Ovary (tissue), 3 donors: Measurements from ENCODE around the gene ARHGAP45.

Experiments
- POLR2A ChIP-seq: fragments of 450-650 bp; IDR thresholded peaks from one replicate; pipeline ENCODE4 v1.6.1; 2017; ENCODE audit warnings: antibody characterized with exemption, mild to moderate bottlenecking, moderate library complexity
- TF ChIP-seq, protein P1 (sequence below), 3 donors: fragments of 450-650 bp in 2 of 3; fragments of 200-600 bp in 1 of 3; IDR thresholded peaks; one replicate each; pipeline versions ENCODE4 v1.5.1 to v1.8.0; 2016 to 2022; ENCODE audit warnings: antibody characterized with exemption in 3 of 3, mild to moderate bottlenecking in 1 of 3
- donor health status: DM: no; HTN: no; CAD: no.

DNA sequence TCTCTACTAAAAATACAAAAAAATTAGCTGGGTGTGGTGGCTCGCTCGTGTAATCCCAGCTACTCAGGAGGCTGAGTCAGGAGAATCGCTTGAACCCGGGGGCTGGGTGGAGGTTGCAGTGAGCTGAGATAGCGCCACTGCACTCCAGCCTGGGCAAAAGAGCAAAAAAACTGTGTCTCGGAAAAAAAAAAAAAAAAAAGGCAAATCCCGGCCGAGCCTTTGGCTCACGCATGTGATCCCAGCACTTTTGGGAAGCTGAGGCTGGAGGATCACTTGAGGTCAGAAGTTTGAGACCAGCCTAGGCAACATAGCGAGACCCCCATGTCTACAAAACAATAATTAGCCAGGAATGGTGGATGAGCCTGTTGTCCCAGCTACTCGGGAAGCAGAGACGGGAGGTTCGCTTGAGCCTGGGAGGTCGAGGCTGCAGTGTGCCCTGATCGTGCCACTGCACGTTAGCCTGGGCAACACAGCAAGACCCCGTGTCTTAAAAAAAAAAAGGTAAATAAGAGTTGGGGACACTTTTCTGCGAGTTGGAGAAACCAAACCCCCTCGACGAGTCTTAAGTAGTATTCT is 36.3 kb downstream of the ARHGAP45 start:
- TF ChIP-seq, protein P1, sequence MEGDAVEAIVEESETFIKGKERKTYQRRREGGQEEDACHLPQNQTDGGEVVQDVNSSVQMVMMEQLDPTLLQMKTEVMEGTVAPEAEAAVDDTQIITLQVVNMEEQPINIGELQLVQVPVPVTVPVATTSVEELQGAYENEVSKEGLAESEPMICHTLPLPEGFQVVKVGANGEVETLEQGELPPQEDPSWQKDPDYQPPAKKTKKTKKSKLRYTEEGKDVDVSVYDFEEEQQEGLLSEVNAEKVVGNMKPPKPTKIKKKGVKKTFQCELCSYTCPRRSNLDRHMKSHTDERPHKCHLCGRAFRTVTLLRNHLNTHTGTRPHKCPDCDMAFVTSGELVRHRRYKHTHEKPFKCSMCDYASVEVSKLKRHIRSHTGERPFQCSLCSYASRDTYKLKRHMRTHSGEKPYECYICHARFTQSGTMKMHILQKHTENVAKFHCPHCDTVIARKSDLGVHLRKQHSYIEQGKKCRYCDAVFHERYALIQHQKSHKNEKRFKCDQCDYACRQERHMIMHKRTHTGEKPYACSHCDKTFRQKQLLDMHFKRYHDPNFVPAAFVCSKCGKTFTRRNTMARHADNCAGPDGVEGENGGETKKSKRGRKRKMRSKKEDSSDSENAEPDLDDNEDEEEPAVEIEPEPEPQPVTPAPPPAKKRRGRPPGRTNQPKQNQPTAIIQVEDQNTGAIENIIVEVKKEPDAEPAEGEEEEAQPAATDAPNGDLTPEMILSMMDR (IDR thresholded peaks at IDR 0.05) = no peak
- no peak for TF ChIP-seq POLR2A
